ENCODE data around the gene ESPN. TPM values are rescaled to one million over a fixed set of nuclear protein-coding genes. Genes with fewer than 3 reads are reported as not detected.
"Not testable (repeated sequence)": the region's sequence is repeated elsewhere in the genome, so short reads cannot be mapped to it uniquely, and the experiment has no call there.

Gene ESPN
- total RNA-seq, 2 donors from 2014 or later = 4.1 to 10.5 TPM

- WGBS, 2 experiments (ENCODE audit: insufficient coverage in 1 of 2, insufficient read length in 1 of 2) = 62 to 65% methylated on average over 4 to 6 of the region's 6 CpGs
Measured at GRCh38 chr1:6491480-6491962, 66.9 kb downstream of the ESPN start, which contains the start of gene PLEKHG5. Gene PLEKHG5 (minus strand): TSS chr1:6491667. CDS start chr1:6477571, 14,096 bp downstream.

GRCh38 chr1:6491966-6492365, 67.4 kb downstream of the ESPN start:
- Histone ChIP-seq H3K36me3 (ENCODE audit: control insufficient read depth, insufficient read depth, low read length) (no peaks in the 10 kb centered on the region), H3K9me3 (ENCODE audit: control insufficient read depth, low read length) (no peaks in the 10 kb centered on the region), H3K4me3 (ENCODE audit: low read length) (no peak overlapping the region), H3K9ac (ENCODE audit: extremely low read depth, low read length, poor library complexity, severe bottlenecking) (no peak overlapping the region), H3K27me3 (ENCODE audit: control insufficient read depth, insufficient read depth, low read length, poor library complexity, severe bottlenecking) (peaks cover 15% of the 10 kb centered on the region), H3K27ac (ENCODE audit: low read depth, low read length) (no peak overlapping the region), H3K4me1 (ENCODE audit: control insufficient read depth, insufficient read depth, low read length) (peaks cover 2% of the 10 kb centered on the region)
- no peaks in the 10 kb centered on the region for H3K9me3 Mint-ChIP-seq
- H3K27me3 Mint-ChIP-seq (ENCODE audit: insufficient read depth) = peaks cover 23% of the 10 kb centered on the region
- WGBS, 2 experiments (ENCODE audit: insufficient coverage in 1 of 2, insufficient read length in 1 of 2) = 89 to 100% methylated on average over 2 to 10 of the region's 10 CpGs
- TF ChIP-seq CTCF (conservative IDR thresholded peaks at IDR 0.05) = no peak
- no peak overlapping the region for H3K27ac Mint-ChIP-seq
- DNase-seq = no peak
- H3K36me3 Mint-ChIP-seq (ENCODE audit: low read depth) = no peaks in the 10 kb centered on the region
- H3K4me1 Mint-ChIP-seq = peaks cover 9% of the 10 kb centered on the region
- H3K4me3 Mint-ChIP-seq = peak overlapping the region; percentile 64

More at GRCh38 chr1:6491480-6491962, 66.9 kb downstream of the ESPN start, which contains the start of gene PLEKHG5:
- Histone ChIP-seq H3K27me3 (ENCODE audit: control insufficient read depth, insufficient read depth, low read length, poor library complexity, severe bottlenecking) (peaks cover 10% of the 10 kb centered on the region), H3K4me3 (ENCODE audit: low read length) (peak within 1 kb of the TSS; percentile 86), H3K4me1 (ENCODE audit: control insufficient read depth, insufficient read depth, low read length) (peaks cover 2% of the 10 kb centered on the region), H3K27ac (ENCODE audit: low read depth, low read length) (no peak within 1 kb of the TSS), H3K9ac (ENCODE audit: extremely low read depth, low read length, poor library complexity, severe bottlenecking) (peak within 1 kb of the TSS; percentile 51), H3K36me3 (ENCODE audit: control insufficient read depth, insufficient read depth, low read length) (no peaks in the 10 kb centered on the region), H3K9me3 (ENCODE audit: control insufficient read depth, low read length) (no peaks in the 10 kb centered on the region)
- Mint-ChIP-seq H3K4me1 (peaks cover 10% of the 10 kb centered on the region), H3K27me3 (ENCODE audit: insufficient read depth) (peaks cover 19% of the 10 kb centered on the region), H3K9me3 (no peaks in the 10 kb centered on the region), H3K36me3 (ENCODE audit: low read depth) (no peaks in the 10 kb centered on the region), H3K27ac (peak within 1 kb of the TSS; percentile 40), H3K4me3 (peak within 1 kb of the TSS; percentile 64)
- TF ChIP-seq CTCF (conservative IDR thresholded peaks at IDR 0.05) = no peak
- DNase-seq = peak; percentile 82

- not testable (repeated sequence) for DNase-seq; H3K9ac ChIP-seq (ENCODE audit: extremely low read depth, low read length, poor library complexity, severe bottlenecking); H3K27ac Mint-ChIP-seq; H3K36me3 Mint-ChIP-seq (ENCODE audit: low read depth); H3K4me1 ChIP-seq (ENCODE audit: control insufficient read depth, insufficient read depth, low read length); H3K9me3 ChIP-seq (ENCODE audit: control insufficient read depth, low read length); H3K9me3 Mint-ChIP-seq; H3K4me3 ChIP-seq (ENCODE audit: low read length); H3K27ac ChIP-seq (ENCODE audit: low read depth, low read length); H3K36me3 ChIP-seq (ENCODE audit: control insufficient read depth, insufficient read depth, low read length); H3K4me3 Mint-ChIP-seq; H3K4me1 Mint-ChIP-seq
- peaks cover 30% of the 10 kb centered on the region for H3K27me3 Mint-ChIP-seq (ENCODE audit: insufficient read depth)
- WGBS, 2 experiments (ENCODE audit: insufficient coverage in 1 of 2, insufficient read length in 1 of 2) = 86 to 91% methylated on average over 2 to 4 of the region's 4 CpGs
- H3K27me3 ChIP-seq (ENCODE audit: control insufficient read depth, insufficient read depth, low read length, poor library complexity, severe bottlenecking) = peaks cover 25% of the 10 kb centered on the region
Measured at GRCh38 chr1:6493834-6494223, 69.3 kb downstream of the ESPN start.

GRCh38 chr1:6494627-6495026, 70.1 kb downstream of the ESPN start:
- H3K9me3 ChIP-seq (ENCODE audit: control insufficient read depth, low read length) = no peaks in the 10 kb centered on the region
- H3K36me3 ChIP-seq (ENCODE audit: control insufficient read depth, insufficient read depth, low read length) = no peaks in the 10 kb centered on the region
- Mint-ChIP-seq H3K27ac (no peak overlapping the region), H3K4me3 (no peak overlapping the region), H3K4me1 (peaks cover 9% of the 10 kb centered on the region), H3K9me3 (no peaks in the 10 kb centered on the region), H3K36me3 (ENCODE audit: low read depth) (no peaks in the 10 kb centered on the region), H3K27me3 (ENCODE audit: insufficient read depth) (peaks cover 37% of the 10 kb centered on the region)
- peaks cover 29% of the 10 kb centered on the region for H3K27me3 ChIP-seq (ENCODE audit: control insufficient read depth, insufficient read depth, low read length, poor library complexity, severe bottlenecking)
- DNase-seq = no peak
- no peak overlapping the region for H3K4me3 ChIP-seq (ENCODE audit: low read length)
- no peak overlapping the region for H3K27ac ChIP-seq (ENCODE audit: low read depth, low read length)
- no peak for TF ChIP-seq CTCF (conservative IDR thresholded peaks at IDR 0.05)
- 84 to 92% methylated on average over 1 to 4 of the region's 4 CpGs for WGBS, 2 experiments (ENCODE audit: insufficient coverage in 1 of 2, insufficient read length in 1 of 2)
- peaks cover 2% of the 10 kb centered on the region for H3K4me1 ChIP-seq (ENCODE audit: control insufficient read depth, insufficient read depth, low read length)
- H3K9ac ChIP-seq (ENCODE audit: extremely low read depth, low read length, poor library complexity, severe bottlenecking) = no peak overlapping the region
